Measurements from ENCODE around the gene APEH. TPM values are rescaled to one million over a fixed set of nuclear protein-coding genes. Genes with fewer than 3 reads are reported as not detected.

The APEH gene
- total RNA-seq, 1 experiment from 2014 or later, result 246 TPM

GRCh38 chr3:49673715-49674496 is at the start of gene APEH (continued):
- TF ChIP-seq ZBTB33 (IDR thresholded peaks at IDR 0.05; ENCODE audit: extremely low read depth, insufficient replicate concordance, low read length) (no peak), EGR1 (IDR thresholded peaks at IDR 0.05; ENCODE audit: low read depth) (no peak), ATF3 (IDR thresholded peaks at IDR 0.05) (no peak), MAX (IDR thresholded peaks at IDR 0.05) (no peak), RAD21 (IDR thresholded peaks at IDR 0.05; ENCODE audit: low read depth) (no peak)

GRCh38 chr3:49625071-49625470 is 49.1 kb upstream of the APEH start:
- DNase-seq (ENCODE audit: low read depth, low spot score), result no peak
- Histone ChIP-seq H3K9me2 (ENCODE audit: insufficient read depth) (no peaks in the 10 kb centered on the region), H3K4me2 (ENCODE audit: low read length) (no peak overlapping the region), H4K20me1 (ENCODE audit: insufficient read depth) (no peaks in the 10 kb centered on the region), H3K27me3 (ENCODE audit: insufficient read depth, low read length) (no peaks in the 10 kb centered on the region), H2AFZ (ENCODE audit: low read depth, low read length, poor library complexity, severe bottlenecking) (no peak overlapping the region), H3K79me2 (ENCODE audit: insufficient read depth, low read length) (no peaks in the 10 kb centered on the region), H3K36me3 (ENCODE audit: control insufficient read depth in 1 of 2, insufficient read depth in 2 of 2, low read length in 2 of 2) (no peaks in the 10 kb centered on the region), H3K9ac (ENCODE audit: low read length) (no peak overlapping the region), H3K27ac (ENCODE audit: low read depth, low read length) (no peak overlapping the region), H3K9me3 (ENCODE audit: control insufficient read depth in 1 of 2, insufficient read depth in 1 of 2, low read depth in 1 of 2, low read length in 2 of 2) (no peaks in the 10 kb centered on the region), H3K4me3 (replicated peaks in 1 of 2; ENCODE audit: low read depth in 1 of 2, low read length in 2 of 2) (no peak overlapping the region), H3K4me1 (ENCODE audit: control insufficient read depth in 1 of 2, insufficient read depth in 2 of 2, low read length in 2 of 2) (no peaks in the 10 kb centered on the region)
- ATAC-seq, result no peak
- no peak for TF ChIP-seq SIN3A (IDR thresholded peaks at IDR 0.05; ENCODE audit: low read depth)
- TF ChIP-seq ZNF274 (IDR thresholded peaks at IDR 0.05; ENCODE audit: low read depth, low read length), result no peak
- no peak for TF ChIP-seq SRF (IDR thresholded peaks at IDR 0.05; ENCODE audit: low read depth)
- no peak for TF ChIP-seq POLR2AphosphoS5 (IDR thresholded peaks at IDR 0.05; ENCODE audit: low read depth, low read length)
- TF ChIP-seq EGR1 (IDR thresholded peaks at IDR 0.05; ENCODE audit: low read depth), result no peak
- no peak for TF ChIP-seq CEBPB (IDR thresholded peaks at IDR 0.05; ENCODE audit: low read depth)
- no peak for TF ChIP-seq ZFX (IDR thresholded peaks at IDR 0.05)
- CTCF ChIA-PET, result no interaction called here
- BruUV-seq (replicated peaks), result no TSS peak
- intact Hi-C loops (cut with micrococcal nuclease), result no loop called here
- RAD21 ChIA-PET (ENCODE audit: low non-redundant PET in 1 of 2, low total read pairs in 2 of 2, uncharacterized antibody in 2 of 2, unreplicated experiment in 2 of 2), result no interaction called here
- POLR2A ChIA-PET, result no interaction called here

Measured in HCT116 (cell line).